ENCODE results near the gene OGDHL.

OGDHL gene

GRCh38 chr10:49740346-49741107, 21.6 kb downstream of the OGDHL start:
- TF ChIP-seq CTCF (IDR thresholded peaks at IDR 0.05; ENCODE audit: low read length, missing control alignments) = no peak
- no peak for DNase-seq (ENCODE audit: low read depth)
- H3K4me3 ChIP-seq (replicated peaks; ENCODE audit: low read depth, low read length) = no peak overlapping the region

GRCh38 chr10:49739426-49739825, 22.7 kb downstream of the OGDHL start:
- no peak for TF ChIP-seq CTCF (IDR thresholded peaks at IDR 0.05; ENCODE audit: low read length, missing control alignments)
- H3K4me3 ChIP-seq (replicated peaks; ENCODE audit: low read depth, low read length) = no peak overlapping the region
- DNase-seq (ENCODE audit: low read depth) = no peak

- TF ChIP-seq CTCF (IDR thresholded peaks at IDR 0.05; ENCODE audit: low read length, missing control alignments) = no peak
- DNase-seq (ENCODE audit: low read depth) = no peak
These were observed 23.3 kb downstream of the OGDHL start for GRCh38 chr10:49738616-49739360.

GRCh38 chr10:49737474-49738201, 24.5 kb downstream of the OGDHL start:
- TF ChIP-seq CTCF (IDR thresholded peaks at IDR 0.05; ENCODE audit: low read length, missing control alignments) = no peak
- DNase-seq (ENCODE audit: low read depth) = no peak
- H3K4me3 ChIP-seq (replicated peaks; ENCODE audit: low read depth, low read length) = no peak overlapping the region

More at GRCh38 chr10:49738616-49739360, 23.3 kb downstream of the OGDHL start:
- no peak overlapping the region for H3K4me3 ChIP-seq (replicated peaks; ENCODE audit: low read depth, low read length)

- no peak for TF ChIP-seq CTCF (IDR thresholded peaks at IDR 0.05; ENCODE audit: low read length, missing control alignments)
- no peak for DNase-seq (ENCODE audit: low read depth)
- no peak overlapping the region for H3K4me3 ChIP-seq (replicated peaks; ENCODE audit: low read depth, low read length)
These were observed 25.5 kb downstream of the OGDHL start for GRCh38 chr10:49736564-49737113.

- no peak overlapping the region for H3K4me3 ChIP-seq (replicated peaks; ENCODE audit: low read depth, low read length)
- DNase-seq (ENCODE audit: low read depth) = no peak
- no peak for TF ChIP-seq CTCF (IDR thresholded peaks at IDR 0.05; ENCODE audit: low read length, missing control alignments)
These were observed 26.1 kb downstream of the OGDHL start for GRCh38 chr10:49735848-49736563.

Measured in fibroblast of pulmonary artery (primary cell).